ENCODE data around the gene ALB. TPM values are rescaled to one million over a fixed set of nuclear protein-coding genes. Genes with fewer than 3 reads are reported as not detected.

ALB gene
- total RNA-seq, 3 donors from 2014 or later, result 8.2 TPM; not detected in 2

DNA sequence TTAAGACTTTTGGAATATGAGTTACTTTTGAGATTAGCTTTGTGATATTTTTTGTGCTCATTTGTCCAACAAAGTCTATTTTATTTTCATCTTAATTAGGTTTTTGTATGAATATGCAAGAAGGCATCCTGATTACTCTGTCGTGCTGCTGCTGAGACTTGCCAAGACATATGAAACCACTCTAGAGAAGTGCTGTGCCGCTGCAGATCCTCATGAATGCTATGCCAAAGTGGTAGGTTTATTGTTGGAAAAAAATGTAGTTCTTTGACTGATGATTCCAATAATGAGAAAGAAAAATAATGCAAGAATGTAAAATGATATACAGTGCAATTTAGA, 10.8 kb downstream of the ALB start:
- TF ChIP-seq, protein P1, sequence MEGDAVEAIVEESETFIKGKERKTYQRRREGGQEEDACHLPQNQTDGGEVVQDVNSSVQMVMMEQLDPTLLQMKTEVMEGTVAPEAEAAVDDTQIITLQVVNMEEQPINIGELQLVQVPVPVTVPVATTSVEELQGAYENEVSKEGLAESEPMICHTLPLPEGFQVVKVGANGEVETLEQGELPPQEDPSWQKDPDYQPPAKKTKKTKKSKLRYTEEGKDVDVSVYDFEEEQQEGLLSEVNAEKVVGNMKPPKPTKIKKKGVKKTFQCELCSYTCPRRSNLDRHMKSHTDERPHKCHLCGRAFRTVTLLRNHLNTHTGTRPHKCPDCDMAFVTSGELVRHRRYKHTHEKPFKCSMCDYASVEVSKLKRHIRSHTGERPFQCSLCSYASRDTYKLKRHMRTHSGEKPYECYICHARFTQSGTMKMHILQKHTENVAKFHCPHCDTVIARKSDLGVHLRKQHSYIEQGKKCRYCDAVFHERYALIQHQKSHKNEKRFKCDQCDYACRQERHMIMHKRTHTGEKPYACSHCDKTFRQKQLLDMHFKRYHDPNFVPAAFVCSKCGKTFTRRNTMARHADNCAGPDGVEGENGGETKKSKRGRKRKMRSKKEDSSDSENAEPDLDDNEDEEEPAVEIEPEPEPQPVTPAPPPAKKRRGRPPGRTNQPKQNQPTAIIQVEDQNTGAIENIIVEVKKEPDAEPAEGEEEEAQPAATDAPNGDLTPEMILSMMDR (IDR thresholded peaks at IDR 0.05), result no peak
- Histone ChIP-seq H3K4me1 (ENCODE audit: low read depth) (no peaks in the 10 kb centered on the region), H3K36me3 (ENCODE audit: low read depth) (no peaks in the 10 kb centered on the region), H3K4me3 (no peak overlapping the region), H3K9me3 (no peaks in the 10 kb centered on the region)
- no peak for DNase-seq
- no peak for ATAC-seq
- intact Hi-C loops (cut with DNase I, micrococcal nuclease), result no loop called here

DNA sequence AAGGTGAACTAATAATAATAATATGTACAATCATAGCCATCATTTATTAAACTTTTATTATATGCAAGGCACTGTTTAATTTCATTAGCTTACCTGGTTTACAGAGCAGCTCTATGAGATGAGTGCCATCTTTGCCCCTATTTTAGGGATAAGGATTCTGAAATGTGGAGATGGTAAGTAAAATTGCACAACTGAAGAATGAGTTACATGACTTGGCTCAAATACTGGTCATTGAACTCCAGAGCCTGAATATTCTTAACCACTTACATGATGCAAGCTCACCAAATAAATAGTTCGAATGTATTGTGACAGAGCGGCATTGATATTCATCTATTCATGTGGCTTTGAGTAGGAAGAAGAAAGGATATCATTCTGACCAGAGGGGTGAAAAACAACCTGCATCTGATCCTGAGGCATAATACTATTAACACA, 11.7 kb downstream of the ALB start:
- DNase-seq (no peak), ATAC-seq (no peak)
- TF ChIP-seq, protein P1 (IDR thresholded peaks at IDR 0.05), result no peak
- intact Hi-C loops (cut with DNase I, micrococcal nuclease), result no loop called here
- Histone ChIP-seq H3K36me3 (ENCODE audit: low read depth) (no peaks in the 10 kb centered on the region), H3K4me1 (ENCODE audit: low read depth) (no peaks in the 10 kb centered on the region), H3K9me3 (no peaks in the 10 kb centered on the region), H3K4me3 (no peak overlapping the region)

DNA sequence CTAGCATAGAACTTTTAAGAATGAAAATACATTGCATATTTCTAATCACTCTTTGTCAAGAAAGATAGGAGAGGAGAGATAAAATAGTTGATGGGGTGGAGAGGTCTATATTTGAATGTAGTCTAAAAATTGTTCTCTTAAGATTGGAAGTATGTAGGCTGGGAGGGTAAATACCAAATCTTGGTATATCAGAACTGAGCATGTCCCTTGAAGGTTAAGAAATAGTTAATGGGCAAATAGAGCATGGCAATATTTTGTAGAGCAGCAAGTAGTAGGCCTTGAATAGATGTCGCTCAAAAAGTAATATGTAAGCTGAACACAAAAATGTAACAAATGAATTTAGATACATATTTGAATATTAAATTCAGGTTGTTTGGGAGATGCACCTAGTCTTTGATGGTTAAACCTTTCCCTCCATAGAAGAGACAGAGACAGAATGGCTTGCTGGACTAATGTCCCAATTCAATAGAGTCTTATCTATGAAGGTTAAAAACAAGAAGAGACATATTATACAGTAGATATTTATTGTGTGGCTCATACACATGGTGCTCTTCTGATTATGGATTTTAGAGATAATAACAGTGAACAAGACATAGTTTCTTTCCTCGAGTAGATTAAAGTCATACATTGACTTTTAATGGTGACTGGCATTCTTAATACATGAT, 12.5 kb downstream of the ALB start:
- DNase-seq, result no peak
- H3K4me1 ChIP-seq (ENCODE audit: low read depth), result no peaks in the 10 kb centered on the region
- TF ChIP-seq, protein P1 (IDR thresholded peaks at IDR 0.05), result no peak
- intact Hi-C loops (cut with DNase I, micrococcal nuclease), result no loop called here
- H3K4me3 ChIP-seq, result no peak overlapping the region
- no peak for ATAC-seq
- H3K9me3 ChIP-seq, result no peaks in the 10 kb centered on the region
- H3K36me3 ChIP-seq (ENCODE audit: low read depth), result no peaks in the 10 kb centered on the region

DNA sequence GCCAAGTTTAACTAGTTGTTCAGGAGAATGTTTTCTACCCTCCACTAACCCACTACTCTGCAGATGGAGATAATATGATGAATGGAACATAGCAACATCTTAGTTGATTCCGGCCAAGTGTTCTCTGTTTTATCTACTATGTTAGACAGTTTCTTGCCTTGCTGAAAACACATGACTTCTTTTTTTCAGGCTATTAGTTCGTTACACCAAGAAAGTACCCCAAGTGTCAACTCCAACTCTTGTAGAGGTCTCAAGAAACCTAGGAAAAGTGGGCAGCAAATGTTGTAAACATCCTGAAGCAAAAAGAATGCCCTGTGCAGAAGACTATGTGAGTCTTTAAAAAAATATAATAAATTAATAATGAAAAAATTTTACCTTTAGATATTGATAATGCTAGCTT, 13.3 kb downstream of the ALB start:
- TF ChIP-seq, protein P1 (IDR thresholded peaks at IDR 0.05), result no peak
- H3K4me3 ChIP-seq, result no peak overlapping the region

DNA sequence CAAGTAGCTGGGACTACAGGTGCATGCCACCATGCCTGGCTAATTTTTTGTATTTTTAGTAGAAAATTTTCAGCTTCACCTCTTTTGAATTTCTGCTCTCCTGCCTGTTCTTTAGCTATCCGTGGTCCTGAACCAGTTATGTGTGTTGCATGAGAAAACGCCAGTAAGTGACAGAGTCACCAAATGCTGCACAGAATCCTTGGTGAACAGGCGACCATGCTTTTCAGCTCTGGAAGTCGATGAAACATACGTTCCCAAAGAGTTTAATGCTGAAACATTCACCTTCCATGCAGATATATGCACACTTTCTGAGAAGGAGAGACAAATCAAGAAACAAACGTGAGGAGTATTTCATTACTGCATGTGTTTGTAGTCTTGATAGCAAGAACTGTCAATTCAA, 13.9 kb downstream of the ALB start:
- H3K36me3 ChIP-seq (ENCODE audit: low read depth), result no peaks in the 10 kb centered on the region
- no peak for ATAC-seq
- H3K9me3 ChIP-seq, result no peaks in the 10 kb centered on the region
- intact Hi-C loops (cut with DNase I, micrococcal nuclease), result no loop called here
- H3K4me3 ChIP-seq, result no peak overlapping the region
- TF ChIP-seq, protein P1 (IDR thresholded peaks at IDR 0.05), result no peak
- DNase-seq, result no peak
- H3K4me1 ChIP-seq (ENCODE audit: low read depth), result no peaks in the 10 kb centered on the region

More for the DNA sequence above, 13.3 kb downstream of the ALB start:
- intact Hi-C loops (cut with DNase I, micrococcal nuclease), result no loop called here
- ATAC-seq (no peak), DNase-seq (no peak)
- no peaks in the 10 kb centered on the region for H3K9me3 ChIP-seq
- H3K4me1 ChIP-seq (ENCODE audit: low read depth), result no peaks in the 10 kb centered on the region
- no peaks in the 10 kb centered on the region for H3K36me3 ChIP-seq (ENCODE audit: low read depth)

DNA sequence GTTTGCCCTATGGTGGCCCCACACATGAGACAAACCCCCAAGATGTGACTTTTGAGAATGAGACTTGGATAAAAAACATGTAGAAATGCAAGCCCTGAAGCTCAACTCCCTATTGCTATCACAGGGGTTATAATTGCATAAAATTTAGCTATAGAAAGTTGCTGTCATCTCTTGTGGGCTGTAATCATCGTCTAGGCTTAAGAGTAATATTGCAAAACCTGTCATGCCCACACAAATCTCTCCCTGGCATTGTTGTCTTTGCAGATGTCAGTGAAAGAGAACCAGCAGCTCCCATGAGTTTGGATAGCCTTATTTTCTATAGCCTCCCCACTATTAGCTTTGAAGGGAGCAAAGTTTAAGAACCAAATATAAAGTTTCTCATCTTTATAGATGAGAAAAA, 14.6 kb downstream of the ALB start:
- ATAC-seq, result no peak
- intact Hi-C loops (cut with DNase I, micrococcal nuclease), result no loop called here
- DNase-seq, result no peak
- TF ChIP-seq, protein P1 (IDR thresholded peaks at IDR 0.05), result no peak
- H3K4me1 ChIP-seq (ENCODE audit: low read depth), result no peaks in the 10 kb centered on the region
- H3K36me3 ChIP-seq (ENCODE audit: low read depth), result no peaks in the 10 kb centered on the region
- no peaks in the 10 kb centered on the region for H3K9me3 ChIP-seq
- H3K4me3 ChIP-seq, result no peak overlapping the region
